HEK293 (cell line): ENCODE data around the gene CD84.
A peak's percentile ranks its signal among the peaks of the same experiment; 100 is the strongest.

ENCODE experiments used
- CTCF ChIA-PET: fragments of 350-600 bp; formaldehyde crosslinking; extraction: SDS; loops from one replicate; lab custom pipeline; 2021; ENCODE audit warnings: antibody characterized with exemption; lab: Yijun Ruan, JAX
- POLR2A ChIA-PET: fragments of 300-600 bp; formaldehyde crosslinking; extraction: SDS; loops from one replicate; lab custom pipeline; 2020; ENCODE audit warnings: antibody characterized with exemption, inconsistent platforms; lab: Yijun Ruan, JAX
- H3K27ac ChIP-seq: fragments of 200-500 bp; sonication (Bioruptor generic); 2 replicates; pipeline ENCODE4 v1.5.1; 2014; ENCODE audit warnings: low read depth, low read length, control low read depth, inconsistent platforms; ENCODE audit errors: extremely low read depth
- H3K36me3 ChIP-seq, 2 experiments: fragments of 200-500 bp in 1 of 2; sonication (Bioruptor generic) in 1 of 2; 1 replicate in 1 of 2; 2 replicates in 1 of 2; pipeline ENCODE4 v1.5.1; 2014 to 2017; ENCODE audit warnings: inconsistent platforms in 2 of 2, low read length in 2 of 2; ENCODE audit not compliant: control insufficient read depth in 2 of 2, insufficient read depth in 1 of 2
- H3K4me1 ChIP-seq: fragments of 200-500 bp; sonication (Bioruptor generic); 2 replicates; pipeline ENCODE4 v1.5.1; 2014; ENCODE audit warnings: mild to moderate bottlenecking, low read length, inconsistent platforms; ENCODE audit not compliant: control insufficient read depth, insufficient read depth
- H3K4me3 ChIP-seq: 2 replicates; pipeline ENCODE4 v1.5.1; 2011; ENCODE audit warnings: low read depth, mild to moderate bottlenecking, control low read depth, low read length, moderate library complexity
- H3K9me3 ChIP-seq: fragments of 200-500 bp; sonication (Bioruptor generic); 2 replicates; pipeline ENCODE4 v1.5.1; 2014; ENCODE audit warnings: low read depth, low read length, inconsistent platforms; ENCODE audit not compliant: control insufficient read depth, insufficient read depth
- ZNF112 ChIP-seq: fragments of 450-650 bp; formaldehyde crosslinking; IDR thresholded peaks from 2 replicates; pipeline ENCODE4 v1.5.0; 2017; ENCODE audit warnings: missing biosample characterization, missing genetic modification characterization
- ZXDB ChIP-seq: fragments of 450-650 bp; formaldehyde crosslinking; IDR thresholded peaks from 2 replicates; pipeline ENCODE4 v1.5.1; 2016; ENCODE audit warnings: missing biosample characterization, missing genetic modification characterization
- TF ChIP-seq, protein P1 (sequence below): fragments of 450-650 bp; formaldehyde crosslinking; conservative IDR thresholded peaks from 2 replicates; pipeline ENCODE4 v1.5.1; 2016; ENCODE audit warnings: low read depth, missing biosample characterization, missing genetic modification characterization
- TF ChIP-seq, protein P2 (sequence below): fragments of 450-650 bp; formaldehyde crosslinking; IDR thresholded peaks from 2 replicates; pipeline ENCODE4 v1.5.1; 2016; ENCODE audit warnings: missing biosample characterization, missing genetic modification characterization
- TF ChIP-seq, protein P3 (sequence below): fragments of 450-650 bp; formaldehyde crosslinking; IDR thresholded peaks from 2 replicates; pipeline ENCODE4 v1.5.1; 2017; ENCODE audit warnings: missing biosample characterization, missing genetic modification characterization
- TF ChIP-seq, protein P4 (sequence below): fragments of 450-650 bp; formaldehyde crosslinking; optimal IDR thresholded peaks from 2 replicates; pipeline ENCODE3; 2016; ENCODE audit warnings: missing biosample characterization, mild to moderate bottlenecking, missing genetic modification characterization
- TF ChIP-seq, protein P5 (sequence below): fragments of 450-650 bp; formaldehyde crosslinking; IDR thresholded peaks from 2 replicates; pipeline ENCODE4 v1.5.1; 2016; ENCODE audit warnings: missing biosample characterization, missing genetic modification characterization
- TF ChIP-seq, protein P6 (sequence below): fragments of 450-650 bp; formaldehyde crosslinking; IDR thresholded peaks from 2 replicates; pipeline ENCODE4 v1.5.1; 2016; ENCODE audit warnings: missing biosample characterization, missing genetic modification characterization
- TF ChIP-seq, protein P7 (sequence below): fragments of 450-650 bp; formaldehyde crosslinking; IDR thresholded peaks from 2 replicates; pipeline ENCODE4 v1.5.1; 2016; ENCODE audit warnings: missing biosample characterization, missing genetic modification characterization

The CD84 gene

DNA sequence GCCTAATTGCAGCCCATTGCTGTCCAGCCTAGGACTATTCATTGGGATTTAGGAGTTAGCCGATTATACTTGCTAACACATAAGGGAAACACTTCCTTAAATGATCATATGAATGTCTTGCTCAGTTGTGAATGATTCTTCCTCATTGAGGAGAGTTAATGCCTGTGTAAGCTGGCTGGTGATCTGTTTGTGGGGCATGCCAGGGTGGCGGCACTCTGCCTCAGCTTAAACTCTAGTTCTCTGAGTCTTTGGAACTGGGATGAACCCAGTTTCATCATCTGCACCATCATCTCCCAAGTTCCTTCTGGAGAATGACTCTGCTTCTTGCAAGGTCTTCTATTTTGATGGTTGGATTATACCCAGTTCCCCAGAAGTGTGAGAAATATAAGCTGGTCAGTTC lies 32.4 kb downstream of the CD84 start (continued):
- TF ChIP-seq, protein P1, sequence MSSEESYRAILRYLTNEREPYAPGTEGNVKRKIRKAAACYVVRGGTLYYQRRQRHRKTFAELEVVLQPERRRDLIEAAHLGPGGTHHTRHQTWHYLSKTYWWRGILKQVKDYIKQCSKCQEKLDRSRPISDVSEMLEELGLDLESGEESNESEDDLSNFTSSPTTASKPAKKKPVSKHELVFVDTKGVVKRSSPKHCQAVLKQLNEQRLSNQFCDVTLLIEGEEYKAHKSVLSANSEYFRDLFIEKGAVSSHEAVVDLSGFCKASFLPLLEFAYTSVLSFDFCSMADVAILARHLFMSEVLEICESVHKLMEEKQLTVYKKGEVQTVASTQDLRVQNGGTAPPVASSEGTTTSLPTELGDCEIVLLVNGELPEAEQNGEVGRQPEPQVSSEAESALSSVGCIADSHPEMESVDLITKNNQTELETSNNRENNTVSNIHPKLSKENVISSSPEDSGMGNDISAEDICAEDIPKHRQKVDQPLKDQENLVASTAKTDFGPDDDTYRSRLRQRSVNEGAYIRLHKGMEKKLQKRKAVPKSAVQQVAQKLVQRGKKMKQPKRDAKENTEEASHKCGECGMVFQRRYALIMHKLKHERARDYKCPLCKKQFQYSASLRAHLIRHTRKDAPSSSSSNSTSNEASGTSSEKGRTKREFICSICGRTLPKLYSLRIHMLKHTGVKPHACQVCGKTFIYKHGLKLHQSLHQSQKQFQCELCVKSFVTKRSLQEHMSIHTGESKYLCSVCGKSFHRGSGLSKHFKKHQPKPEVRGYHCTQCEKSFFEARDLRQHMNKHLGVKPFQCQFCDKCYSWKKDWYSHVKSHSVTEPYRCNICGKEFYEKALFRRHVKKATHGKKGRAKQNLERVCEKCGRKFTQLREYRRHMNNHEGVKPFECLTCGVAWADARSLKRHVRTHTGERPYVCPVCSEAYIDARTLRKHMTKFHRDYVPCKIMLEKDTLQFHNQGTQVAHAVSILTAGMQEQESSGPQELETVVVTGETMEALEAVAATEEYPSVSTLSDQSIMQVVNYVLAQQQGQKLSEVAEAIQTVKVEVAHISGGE (tag by site-specific recombination), result no peak

DNA sequence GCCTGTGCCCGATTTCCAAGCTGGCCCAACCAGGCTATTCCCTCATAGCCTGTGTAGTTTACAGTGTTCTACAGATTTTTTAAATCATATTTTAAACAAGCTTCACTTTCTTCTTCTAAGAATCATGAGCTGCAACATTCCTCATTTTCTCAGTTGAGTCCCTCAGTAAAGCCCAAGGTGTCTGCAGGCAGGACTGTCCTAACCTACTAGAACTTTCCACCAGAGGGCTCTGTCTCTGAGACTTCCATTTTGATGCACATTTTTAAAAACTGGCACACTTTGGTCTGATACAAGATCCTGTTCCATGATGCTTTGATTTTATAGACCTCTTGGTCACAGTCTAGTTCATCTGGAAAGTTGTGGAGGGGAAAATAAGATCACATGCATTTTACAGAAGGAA lies 34.6 kb downstream of the CD84 start:
- no peak overlapping the region for H3K27ac ChIP-seq

More for the DNA sequence above, 34.6 kb downstream of the CD84 start:
- CTCF ChIA-PET, result interaction anchor here (0.6 to 2.1 kb wide), 8 partner anchors 9 to 67 kb away, joined by 3 to 12 read pairs (median 3); no protein-coding TSS in a partner anchor
- no peaks in the 10 kb centered on the region for H3K9me3 ChIP-seq
- H3K4me3 ChIP-seq, result no peak overlapping the region
- H3K4me1 ChIP-seq, result no peaks in the 10 kb centered on the region
- TF ChIP-seq ZXDB (tag by site-specific recombination) (no peak), ZNF112 (no peak)
- TF ChIP-seq, protein P2, sequence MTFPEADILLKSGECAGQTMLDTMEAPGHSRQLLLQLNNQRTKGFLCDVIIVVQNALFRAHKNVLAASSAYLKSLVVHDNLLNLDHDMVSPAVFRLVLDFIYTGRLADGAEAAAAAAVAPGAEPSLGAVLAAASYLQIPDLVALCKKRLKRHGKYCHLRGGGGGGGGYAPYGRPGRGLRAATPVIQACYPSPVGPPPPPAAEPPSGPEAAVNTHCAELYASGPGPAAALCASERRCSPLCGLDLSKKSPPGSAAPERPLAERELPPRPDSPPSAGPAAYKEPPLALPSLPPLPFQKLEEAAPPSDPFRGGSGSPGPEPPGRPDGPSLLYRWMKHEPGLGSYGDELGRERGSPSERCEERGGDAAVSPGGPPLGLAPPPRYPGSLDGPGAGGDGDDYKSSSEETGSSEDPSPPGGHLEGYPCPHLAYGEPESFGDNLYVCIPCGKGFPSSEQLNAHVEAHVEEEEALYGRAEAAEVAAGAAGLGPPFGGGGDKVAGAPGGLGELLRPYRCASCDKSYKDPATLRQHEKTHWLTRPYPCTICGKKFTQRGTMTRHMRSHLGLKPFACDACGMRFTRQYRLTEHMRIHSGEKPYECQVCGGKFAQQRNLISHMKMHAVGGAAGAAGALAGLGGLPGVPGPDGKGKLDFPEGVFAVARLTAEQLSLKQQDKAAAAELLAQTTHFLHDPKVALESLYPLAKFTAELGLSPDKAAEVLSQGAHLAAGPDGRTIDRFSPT (tag by site-specific recombination), result no peak
- TF ChIP-seq, protein P3, sequence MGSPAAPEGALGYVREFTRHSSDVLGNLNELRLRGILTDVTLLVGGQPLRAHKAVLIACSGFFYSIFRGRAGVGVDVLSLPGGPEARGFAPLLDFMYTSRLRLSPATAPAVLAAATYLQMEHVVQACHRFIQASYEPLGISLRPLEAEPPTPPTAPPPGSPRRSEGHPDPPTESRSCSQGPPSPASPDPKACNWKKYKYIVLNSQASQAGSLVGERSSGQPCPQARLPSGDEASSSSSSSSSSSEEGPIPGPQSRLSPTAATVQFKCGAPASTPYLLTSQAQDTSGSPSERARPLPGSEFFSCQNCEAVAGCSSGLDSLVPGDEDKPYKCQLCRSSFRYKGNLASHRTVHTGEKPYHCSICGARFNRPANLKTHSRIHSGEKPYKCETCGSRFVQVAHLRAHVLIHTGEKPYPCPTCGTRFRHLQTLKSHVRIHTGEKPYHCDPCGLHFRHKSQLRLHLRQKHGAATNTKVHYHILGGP (tag by site-specific recombination), result no peak
- TF ChIP-seq, protein P4, sequence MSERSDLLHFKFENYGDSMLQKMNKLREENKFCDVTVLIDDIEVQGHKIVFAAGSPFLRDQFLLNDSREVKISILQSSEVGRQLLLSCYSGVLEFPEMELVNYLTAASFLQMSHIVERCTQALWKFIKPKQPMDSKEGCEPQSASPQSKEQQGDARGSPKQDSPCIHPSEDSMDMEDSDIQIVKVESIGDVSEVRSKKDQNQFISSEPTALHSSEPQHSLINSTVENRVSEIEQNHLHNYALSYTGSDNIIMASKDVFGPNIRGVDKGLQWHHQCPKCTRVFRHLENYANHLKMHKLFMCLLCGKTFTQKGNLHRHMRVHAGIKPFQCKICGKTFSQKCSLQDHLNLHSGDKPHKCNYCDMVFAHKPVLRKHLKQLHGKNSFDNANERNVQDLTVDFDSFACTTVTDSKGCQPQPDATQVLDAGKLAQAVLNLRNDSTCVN (tag by site-specific recombination), result no peak
- TF ChIP-seq, protein P5, sequence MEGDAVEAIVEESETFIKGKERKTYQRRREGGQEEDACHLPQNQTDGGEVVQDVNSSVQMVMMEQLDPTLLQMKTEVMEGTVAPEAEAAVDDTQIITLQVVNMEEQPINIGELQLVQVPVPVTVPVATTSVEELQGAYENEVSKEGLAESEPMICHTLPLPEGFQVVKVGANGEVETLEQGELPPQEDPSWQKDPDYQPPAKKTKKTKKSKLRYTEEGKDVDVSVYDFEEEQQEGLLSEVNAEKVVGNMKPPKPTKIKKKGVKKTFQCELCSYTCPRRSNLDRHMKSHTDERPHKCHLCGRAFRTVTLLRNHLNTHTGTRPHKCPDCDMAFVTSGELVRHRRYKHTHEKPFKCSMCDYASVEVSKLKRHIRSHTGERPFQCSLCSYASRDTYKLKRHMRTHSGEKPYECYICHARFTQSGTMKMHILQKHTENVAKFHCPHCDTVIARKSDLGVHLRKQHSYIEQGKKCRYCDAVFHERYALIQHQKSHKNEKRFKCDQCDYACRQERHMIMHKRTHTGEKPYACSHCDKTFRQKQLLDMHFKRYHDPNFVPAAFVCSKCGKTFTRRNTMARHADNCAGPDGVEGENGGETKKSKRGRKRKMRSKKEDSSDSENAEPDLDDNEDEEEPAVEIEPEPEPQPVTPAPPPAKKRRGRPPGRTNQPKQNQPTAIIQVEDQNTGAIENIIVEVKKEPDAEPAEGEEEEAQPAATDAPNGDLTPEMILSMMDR (tag by site-specific recombination), result 0 out of 2 replicates have a peak, but pooled peaks have one; percentile 23
- TF ChIP-seq, protein P6, sequence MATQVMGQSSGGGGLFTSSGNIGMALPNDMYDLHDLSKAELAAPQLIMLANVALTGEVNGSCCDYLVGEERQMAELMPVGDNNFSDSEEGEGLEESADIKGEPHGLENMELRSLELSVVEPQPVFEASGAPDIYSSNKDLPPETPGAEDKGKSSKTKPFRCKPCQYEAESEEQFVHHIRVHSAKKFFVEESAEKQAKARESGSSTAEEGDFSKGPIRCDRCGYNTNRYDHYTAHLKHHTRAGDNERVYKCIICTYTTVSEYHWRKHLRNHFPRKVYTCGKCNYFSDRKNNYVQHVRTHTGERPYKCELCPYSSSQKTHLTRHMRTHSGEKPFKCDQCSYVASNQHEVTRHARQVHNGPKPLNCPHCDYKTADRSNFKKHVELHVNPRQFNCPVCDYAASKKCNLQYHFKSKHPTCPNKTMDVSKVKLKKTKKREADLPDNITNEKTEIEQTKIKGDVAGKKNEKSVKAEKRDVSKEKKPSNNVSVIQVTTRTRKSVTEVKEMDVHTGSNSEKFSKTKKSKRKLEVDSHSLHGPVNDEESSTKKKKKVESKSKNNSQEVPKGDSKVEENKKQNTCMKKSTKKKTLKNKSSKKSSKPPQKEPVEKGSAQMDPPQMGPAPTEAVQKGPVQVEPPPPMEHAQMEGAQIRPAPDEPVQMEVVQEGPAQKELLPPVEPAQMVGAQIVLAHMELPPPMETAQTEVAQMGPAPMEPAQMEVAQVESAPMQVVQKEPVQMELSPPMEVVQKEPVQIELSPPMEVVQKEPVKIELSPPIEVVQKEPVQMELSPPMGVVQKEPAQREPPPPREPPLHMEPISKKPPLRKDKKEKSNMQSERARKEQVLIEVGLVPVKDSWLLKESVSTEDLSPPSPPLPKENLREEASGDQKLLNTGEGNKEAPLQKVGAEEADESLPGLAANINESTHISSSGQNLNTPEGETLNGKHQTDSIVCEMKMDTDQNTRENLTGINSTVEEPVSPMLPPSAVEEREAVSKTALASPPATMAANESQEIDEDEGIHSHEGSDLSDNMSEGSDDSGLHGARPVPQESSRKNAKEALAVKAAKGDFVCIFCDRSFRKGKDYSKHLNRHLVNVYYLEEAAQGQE, result no peak
- TF ChIP-seq, protein P7, sequence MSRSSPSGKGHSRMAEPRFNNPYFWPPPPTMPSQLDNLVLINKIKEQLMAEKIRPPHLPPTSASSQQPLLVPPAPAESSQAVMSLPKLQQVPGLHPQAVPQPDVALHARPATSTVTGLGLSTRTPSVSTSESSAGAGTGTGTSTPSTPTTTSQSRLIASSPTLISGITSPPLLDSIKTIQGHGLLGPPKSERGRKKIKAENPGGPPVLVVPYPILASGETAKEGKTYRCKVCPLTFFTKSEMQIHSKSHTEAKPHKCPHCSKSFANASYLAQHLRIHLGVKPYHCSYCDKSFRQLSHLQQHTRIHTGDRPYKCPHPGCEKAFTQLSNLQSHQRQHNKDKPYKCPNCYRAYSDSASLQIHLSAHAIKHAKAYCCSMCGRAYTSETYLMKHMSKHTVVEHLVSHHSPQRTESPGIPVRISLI (tag by site-specific recombination), result no peak
- TF ChIP-seq, all 188 proteins: peak for 1
- no peaks in the 10 kb centered on the region for H3K36me3 ChIP-seq
- POLR2A ChIA-PET, result no interaction called here
